GM12865 (cell line): ENCODE measurements around the gene TRPM1.

ENCODE experiments used
- DNase-seq: peaks from one replicate; pipeline ENCODE4 v3.0.0; 2010; ENCODE audit warnings: low read depth
- H3K4me3 ChIP-seq: 2 replicates; pipeline ENCODE4 v1.5.1; 2011; ENCODE audit warnings: mild to moderate bottlenecking, low read depth, low read length, control low read depth
- CTCF ChIP-seq: IDR thresholded peaks from 2 replicates; pipeline ENCODE4 v1.5.1; 2011; ENCODE audit warnings: low read length, control low read depth, low read depth, inconsistent platforms; ENCODE audit not compliant: insufficient read depth; ENCODE audit errors: missing control alignments

Gene TRPM1

GRCh38 chr15:31067890-31068603 lies 33.5 kb downstream of the TRPM1 start:
- DNase-seq: no peak
- no peak for TF ChIP-seq CTCF
- H3K4me3 ChIP-seq: no peak overlapping the region

GRCh38 chr15:31065824-31066223 lies 35.7 kb downstream of the TRPM1 start:
- TF ChIP-seq CTCF: no peak
- H3K4me3 ChIP-seq: no peak overlapping the region
- no peak for DNase-seq

DNA sequence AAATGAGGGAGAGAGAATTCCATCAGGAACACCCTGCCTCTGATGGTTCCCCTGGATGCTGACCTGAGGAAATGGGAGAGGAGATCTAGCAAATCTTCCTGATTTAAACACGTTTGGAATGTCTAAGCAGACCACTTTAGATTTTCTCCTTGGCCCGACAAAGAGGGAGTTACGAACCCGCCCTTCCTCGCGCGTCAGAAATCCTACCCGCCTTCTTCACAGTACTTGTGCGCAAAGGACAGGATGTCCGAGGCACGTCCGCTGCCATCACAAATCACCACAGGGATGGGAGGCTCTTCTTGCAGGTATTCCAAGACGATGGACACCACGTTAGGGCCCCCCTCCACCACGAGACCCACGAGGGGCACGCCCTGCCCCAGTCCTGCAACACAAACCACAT lies 38.6 kb downstream of the TRPM1 start:
- H3K4me3 ChIP-seq: no peak overlapping the region
- TF ChIP-seq CTCF: no peak
- no peak for DNase-seq

GRCh38 chr15:31062310-31062847 lies 39.1 kb downstream of the TRPM1 start:
- DNase-seq: peak; percentile 25
- TF ChIP-seq CTCF: no peak
- H3K4me3 ChIP-seq: no peak overlapping the region

GRCh38 chr15:31060429-31061140 lies 40.9 kb downstream of the TRPM1 start:
- DNase-seq: no peak
- TF ChIP-seq CTCF: no peak
- H3K4me3 ChIP-seq: no peak overlapping the region

DNA sequence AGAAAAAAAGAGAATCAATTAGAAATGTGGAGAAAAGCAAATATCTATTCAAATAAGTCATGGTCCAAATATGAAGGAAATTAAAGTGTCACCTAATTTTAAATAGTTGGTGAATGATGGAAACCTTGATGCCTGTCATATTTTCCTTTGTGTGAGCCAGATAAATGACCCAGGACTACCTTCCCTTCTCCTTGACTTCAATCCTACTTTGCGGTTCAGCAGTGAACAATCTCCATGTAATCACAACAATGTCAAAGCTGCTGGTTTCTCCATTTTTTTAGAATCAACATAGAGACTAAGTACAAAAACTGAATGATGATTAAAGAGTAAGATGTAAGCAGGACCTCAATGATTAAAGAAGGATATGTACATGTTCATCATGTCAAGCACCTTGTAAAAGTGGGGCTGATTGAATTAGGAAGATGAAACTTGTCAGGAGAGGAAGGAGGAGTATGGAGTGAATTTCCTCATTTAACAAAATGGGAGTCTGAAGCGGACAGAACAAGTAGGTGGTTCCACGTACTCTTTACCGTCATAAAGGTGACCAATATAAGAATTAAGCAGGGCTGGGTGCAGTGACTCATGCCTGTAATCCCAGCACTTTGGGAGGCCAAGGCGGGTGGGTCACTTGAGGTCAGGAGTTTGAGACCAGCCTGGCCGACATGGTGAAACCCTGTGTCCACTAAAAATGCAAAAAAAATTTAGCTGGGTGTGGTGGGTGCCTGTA lies 43.1 kb downstream of the TRPM1 start:
- no peak for DNase-seq
- no peak overlapping the region for H3K4me3 ChIP-seq
- TF ChIP-seq CTCF: no peak
